Lung microvascular endothelial cell (primary cell): ENCODE measurements around the gene XCL1. TPM values are rescaled to one million over a fixed set of nuclear protein-coding genes. Genes with fewer than 3 reads are reported as not detected.

ENCODE experiments used
- DNase-seq, 2 donors: peaks; one replicate each; pipeline versions ENCODE4 v3.0.0 to v3.0.0-alpha.2; 2010; ENCODE audit warnings: low read depth in 2 of 2
- total RNA-seq: library from RNA; depleted of rRNA; stranded (reverse); fragments of >200 nt; gene quantifications from 2 replicates; pipeline ENCODE4 v1.2.1, GENCODE V29; 2014

The XCL1 gene
- total RNA-seq, 1 donor from 2014 or later, result not detected

DNA sequence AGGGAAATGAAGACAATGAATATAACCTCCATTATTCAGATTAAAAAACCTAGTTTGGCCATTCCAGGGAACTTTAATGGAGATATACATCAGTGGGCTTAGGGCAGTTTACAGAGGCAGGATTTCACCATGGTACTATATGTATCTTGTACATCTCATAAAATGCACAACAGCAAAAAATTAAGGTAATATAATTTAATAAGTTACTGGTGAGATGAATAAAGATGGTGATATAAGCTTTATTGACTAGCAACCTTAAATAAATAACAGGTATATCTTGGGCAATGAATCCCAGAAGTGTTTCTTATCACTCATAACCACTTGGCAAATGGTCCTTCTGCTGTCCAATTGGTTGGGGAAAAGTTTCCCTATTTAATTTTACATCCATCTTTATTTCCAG is 29.0 kb downstream of the XCL1 start:
- DNase-seq, result no peak

GRCh38 chr1:168606096-168606495 is 29.7 kb downstream of the XCL1 start:
- no peak for DNase-seq

- no peak for DNase-seq
These were observed 31.5 kb downstream of the XCL1 start for GRCh38 chr1:168607872-168608428.

DNA sequence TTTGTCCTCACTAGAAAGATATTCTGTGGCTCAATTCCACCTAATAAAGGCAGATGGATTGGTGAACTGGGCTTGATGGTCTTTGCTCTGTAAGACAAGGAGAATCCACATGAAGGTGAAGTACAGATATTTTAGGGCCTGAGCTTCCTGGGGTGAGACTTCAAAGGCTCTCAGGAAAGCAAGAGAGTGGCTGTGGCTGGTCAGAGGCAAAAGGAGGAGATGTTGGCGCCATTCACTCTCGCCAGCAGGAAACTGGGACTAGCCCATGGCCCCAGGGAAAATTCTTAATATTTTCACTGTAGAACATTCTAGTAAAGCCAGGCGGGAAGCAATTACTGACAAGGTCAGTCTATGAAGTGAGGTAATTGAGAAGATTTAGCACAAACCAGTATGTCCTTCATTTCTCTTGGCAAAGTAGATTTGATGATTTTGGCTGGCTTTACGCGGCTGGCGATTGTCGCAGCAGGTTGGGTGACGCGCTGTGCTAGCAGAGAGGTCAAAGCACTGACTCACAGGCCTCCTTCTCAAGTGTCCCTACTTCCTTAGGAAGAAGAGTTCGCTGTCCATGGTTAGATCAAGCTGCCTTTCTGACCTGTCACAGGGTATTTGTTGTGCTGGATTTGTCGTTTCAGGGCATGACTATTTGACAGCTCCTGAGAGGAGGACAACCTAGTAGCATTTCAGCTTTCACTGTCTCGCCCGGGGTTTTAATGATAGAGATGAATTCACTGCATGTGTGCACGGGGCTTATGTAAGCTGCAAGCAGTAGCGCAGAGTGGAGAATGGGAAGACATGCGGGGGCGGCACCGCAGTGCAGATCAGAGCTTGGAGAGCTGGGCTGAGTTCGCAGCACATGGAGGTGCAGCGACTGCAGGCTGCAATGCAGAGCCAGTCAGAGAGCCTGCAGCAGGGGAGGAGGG is 32.7 kb downstream of the XCL1 start:
- no peak for DNase-seq

GRCh38 chr1:168609741-168610510 is 33.5 kb downstream of the XCL1 start:
- DNase-seq, result no peak

DNA sequence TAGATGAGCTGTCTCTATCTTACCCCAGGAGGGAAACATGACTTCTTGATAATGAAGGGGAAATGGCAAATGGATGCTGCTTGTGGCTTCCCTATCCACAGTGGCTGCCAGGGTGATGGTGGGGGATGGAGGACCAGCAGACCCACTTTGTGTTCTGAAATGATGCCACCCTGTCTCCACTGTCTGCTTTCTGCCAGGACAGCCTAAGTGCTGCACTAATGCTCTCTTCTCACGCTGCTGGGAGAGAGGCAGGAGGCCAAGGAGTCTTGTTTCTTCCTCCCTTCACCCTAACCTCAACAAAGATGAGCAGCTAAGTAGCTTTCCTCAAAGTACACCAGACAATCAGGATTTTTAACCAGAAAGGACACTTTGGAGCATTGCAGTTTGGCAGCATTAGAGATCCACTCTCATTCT is 36.6 kb downstream of the XCL1 start:
- DNase-seq, result no peak

GRCh38 chr1:168613691-168614231 is 37.4 kb downstream of the XCL1 start:
- no peak for DNase-seq

GRCh38 chr1:168614235-168614634 is 37.8 kb downstream of the XCL1 start:
- DNase-seq, result no peak

DNA sequence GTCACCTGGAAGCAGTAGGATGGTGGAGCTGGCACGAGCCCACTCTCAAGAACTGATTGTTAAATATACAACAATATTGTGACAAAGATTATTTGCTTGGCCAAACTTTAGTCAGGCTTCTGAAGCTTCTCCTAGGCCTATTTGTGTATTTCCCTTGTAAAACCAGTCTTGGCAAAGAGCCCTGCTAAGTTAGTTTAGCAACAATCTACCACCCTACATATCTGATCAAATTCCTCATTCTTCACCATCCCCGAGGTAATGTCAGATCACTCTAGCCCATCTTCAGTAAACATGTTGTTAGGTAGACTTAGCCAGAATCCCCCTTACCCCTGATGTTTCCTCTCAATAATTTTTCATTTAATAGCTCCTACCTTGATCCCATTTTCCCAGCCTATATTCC is 39.6 kb downstream of the XCL1 start:
- no peak for DNase-seq

- DNase-seq, result no peak
These were observed 41.8 kb downstream of the XCL1 start for GRCh38 chr1:168617974-168618750.

DNA sequence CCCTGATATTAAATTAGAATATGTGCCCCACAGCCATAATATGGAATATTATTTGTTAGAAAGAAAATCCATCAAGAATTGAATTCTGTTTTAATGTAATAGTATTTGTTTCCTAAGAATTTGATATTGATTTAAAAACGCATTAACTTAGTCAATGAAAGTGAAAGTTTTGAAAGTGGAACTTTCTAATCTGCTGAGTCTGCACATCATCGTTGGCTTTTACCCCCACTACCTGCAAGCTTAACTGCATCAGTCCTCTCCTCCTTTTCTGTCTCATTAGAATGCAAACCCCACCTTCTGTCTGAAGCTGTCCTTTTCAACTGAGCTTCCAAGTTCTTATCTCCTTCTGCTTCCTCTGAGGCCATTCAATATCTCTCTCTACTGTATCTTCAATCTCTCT is 42.5 kb downstream of the XCL1 start:
- DNase-seq, result no peak

- DNase-seq, result no peak
These were observed 45.0 kb downstream of the XCL1 start for GRCh38 chr1:168621356-168621755.

DNA sequence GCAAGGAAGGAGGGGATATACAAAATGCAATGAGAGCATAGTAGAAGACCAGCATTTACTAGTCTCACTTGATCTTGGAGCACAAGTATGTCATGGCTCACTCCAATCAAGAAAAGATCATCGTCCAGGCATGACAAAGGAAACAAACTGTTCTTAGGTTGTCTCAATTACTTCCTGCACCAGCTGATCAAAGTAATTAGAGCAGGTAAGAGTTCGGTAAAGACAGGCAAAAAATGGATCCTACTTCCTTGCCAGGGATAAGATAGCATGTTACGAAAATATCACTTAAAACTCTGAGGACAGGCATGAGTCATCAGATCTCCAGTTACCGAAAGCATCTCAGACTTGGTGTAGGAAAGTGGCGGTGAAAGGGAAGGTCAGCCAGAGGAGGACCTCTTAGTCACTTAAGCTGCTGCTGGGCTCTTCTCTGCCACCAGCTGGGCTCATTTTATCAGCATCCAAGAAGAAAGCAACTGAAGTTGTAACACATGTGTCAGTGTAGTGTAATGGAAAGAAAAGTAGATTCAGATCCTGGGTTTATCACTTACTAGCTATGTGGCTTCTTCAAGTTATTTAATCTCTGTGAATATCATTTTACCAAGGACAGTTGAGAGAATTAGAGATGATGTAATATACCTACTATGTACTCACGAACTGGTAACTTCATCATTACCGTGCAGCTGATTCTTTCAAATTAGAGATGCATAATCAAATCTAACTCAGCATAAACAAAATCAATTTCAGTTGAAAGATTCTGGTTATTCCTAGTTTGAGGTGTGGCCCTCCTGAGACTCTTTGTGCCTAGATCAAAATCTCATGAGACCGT is 46.8 kb downstream of the XCL1 start:
- DNase-seq, result peak in 1 of 2 donors; percentile 15

DNA sequence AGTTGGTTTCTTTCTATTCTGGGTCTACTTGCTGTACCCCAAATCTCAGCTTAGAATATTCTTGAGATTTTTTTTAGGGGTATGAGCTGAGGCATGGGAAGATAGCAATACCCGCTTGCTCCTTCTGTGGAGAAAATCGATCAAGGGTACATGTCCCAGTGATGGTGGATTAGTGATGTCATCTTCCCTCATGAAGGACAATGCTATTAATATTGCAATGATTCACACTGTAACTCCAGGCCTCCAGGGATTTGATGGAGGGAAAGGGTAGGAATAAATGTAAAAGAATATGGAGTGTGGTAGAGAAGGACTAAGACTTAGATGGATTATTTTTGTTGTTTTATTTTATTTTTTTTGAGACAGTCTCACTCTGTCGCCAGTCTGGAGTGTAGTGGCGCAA is 47.4 kb downstream of the XCL1 start:
- no peak for DNase-seq

- no peak for DNase-seq
These were observed 49.9 kb downstream of the XCL1 start for GRCh38 chr1:168626326-168626725.

- DNase-seq, result no peak
These were observed 51.0 kb downstream of the XCL1 start for GRCh38 chr1:168627370-168627769.

DNA sequence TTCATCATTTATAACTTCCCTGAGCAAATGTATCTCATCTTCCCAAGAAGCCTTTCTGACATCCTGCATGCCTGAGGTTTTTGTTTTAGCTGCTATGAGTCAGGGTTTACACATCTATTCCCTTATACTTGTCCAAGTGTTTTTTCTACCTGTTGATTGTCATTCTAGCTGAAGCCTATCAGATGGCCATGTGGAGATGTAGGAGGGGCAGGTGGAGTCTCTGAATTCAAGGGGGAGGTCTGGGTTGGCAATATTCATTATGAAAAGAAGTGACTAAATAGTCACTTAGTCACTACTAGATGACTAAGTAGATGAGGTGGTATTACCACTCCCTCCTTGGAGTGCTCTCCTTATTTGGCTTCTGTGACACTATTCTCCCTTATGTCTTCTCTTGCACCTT is 52.4 kb downstream of the XCL1 start:
- DNase-seq, result no peak

DNA sequence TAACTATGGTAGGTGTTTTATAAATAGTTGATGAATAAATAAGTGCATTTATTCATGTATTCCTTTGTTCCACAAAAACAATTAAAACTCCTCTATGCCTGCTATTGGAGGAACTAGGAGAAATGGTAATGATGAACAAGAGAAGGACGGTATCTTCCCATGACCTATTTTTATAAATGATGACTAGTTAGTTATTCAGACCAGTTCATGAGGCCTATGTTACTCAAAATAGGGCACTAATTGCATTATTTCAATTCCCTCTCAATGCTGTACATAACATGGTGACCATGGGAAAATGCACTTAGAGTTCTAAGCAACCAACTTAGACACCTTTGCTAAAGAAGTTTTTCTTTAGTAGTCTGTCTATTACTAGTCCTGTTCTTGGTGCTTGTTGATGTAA is 53.1 kb downstream of the XCL1 start:
- DNase-seq, result no peak
